ENCODE results near the gene SEMA4G.

Gene SEMA4G

DNA sequence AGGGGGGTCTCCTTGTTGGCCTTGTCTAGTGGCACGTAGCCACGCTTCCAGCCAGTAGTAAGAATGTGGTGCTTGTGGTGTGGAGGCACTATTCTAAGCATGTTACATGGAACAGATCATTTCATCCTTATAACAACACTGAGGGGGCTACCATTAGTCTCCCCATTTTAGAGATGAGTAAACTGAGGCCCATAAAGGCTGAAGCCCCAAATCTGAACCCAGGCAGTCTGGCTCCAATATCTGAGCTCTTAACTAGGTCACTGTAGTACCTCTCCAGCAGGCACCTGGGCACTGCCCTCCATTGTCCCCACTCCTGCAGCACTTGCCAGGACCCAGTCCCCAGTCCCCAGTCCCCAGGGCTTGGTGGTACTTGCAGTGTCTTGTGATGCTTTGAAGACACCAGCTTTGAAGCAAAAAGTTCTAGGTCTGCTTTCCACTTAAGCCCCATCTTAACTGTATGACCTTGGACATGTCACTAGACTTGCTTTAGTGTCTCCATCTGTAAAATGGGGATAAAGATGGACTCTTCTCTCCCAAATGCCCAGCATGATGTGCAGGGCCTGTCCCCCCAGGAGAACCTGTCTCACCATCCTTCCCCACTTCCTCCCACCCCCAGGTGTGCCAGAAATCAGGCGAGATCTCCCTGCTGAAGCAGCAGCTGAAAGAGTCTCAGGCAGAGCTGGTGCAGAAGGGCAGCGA is 36.7 kb downstream of the SEMA4G start:
- Histone ChIP-seq H3K4me1 (peaks cover 16% of the 10 kb centered on the region), H3K36me3 (peaks cover 43% of the 10 kb centered on the region), H3K9me3 (no peaks in the 10 kb centered on the region), H3K27me3 (no peaks in the 10 kb centered on the region), H3K4me3 (ENCODE audit: low read depth, low read length) (no peak overlapping the region)
- TF ChIP-seq CTCF (IDR thresholded peaks at IDR 0.05; ENCODE audit: low read depth, low read length), result no peak
- no peak for DNase-seq

GRCh38 chr10:101006593-101007098 is 37.3 kb downstream of the SEMA4G start:
- H3K4me1 ChIP-seq, result peaks cover 13% of the 10 kb centered on the region
- no peak overlapping the region for H3K4me3 ChIP-seq (ENCODE audit: low read depth, low read length)
- DNase-seq, result peak; percentile 68
- H3K27me3 ChIP-seq, result no peaks in the 10 kb centered on the region
- TF ChIP-seq CTCF (IDR thresholded peaks at IDR 0.05; ENCODE audit: low read depth, low read length), result no peak
- H3K36me3 ChIP-seq, result peaks cover 43% of the 10 kb centered on the region
- H3K9me3 ChIP-seq, result no peaks in the 10 kb centered on the region

DNA sequence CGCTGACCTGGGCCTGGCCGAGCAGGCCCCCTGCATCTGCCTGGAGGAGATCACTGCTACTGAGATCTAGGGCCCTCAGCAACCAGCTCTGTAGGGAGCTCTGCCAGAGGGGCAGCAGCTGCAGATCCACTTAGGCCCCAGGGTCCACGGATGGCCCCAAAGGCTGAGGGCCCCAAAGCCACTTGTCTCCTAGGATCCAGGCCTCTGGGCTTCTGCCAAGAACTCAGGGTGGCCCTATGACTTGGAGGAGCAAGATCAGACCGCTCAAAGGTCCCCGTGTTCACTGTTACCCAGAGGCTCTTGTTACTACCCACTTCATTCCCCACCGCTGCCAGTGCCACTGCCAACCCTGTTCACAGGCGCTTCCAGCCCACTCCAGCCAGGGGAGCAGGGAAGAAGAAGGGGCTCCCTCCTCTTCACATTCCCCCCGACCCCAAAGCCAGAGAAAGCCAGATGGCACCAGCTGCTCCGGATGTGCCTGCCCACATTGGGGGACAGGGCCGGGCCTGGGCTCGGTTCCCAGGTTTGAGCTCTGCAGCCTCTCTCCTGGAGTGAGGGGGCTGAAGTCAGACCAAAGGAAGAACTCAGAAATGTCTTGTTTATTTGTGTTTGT is 37.9 kb downstream of the SEMA4G start:
- Histone ChIP-seq H3K4me1 (peaks cover 13% of the 10 kb centered on the region), H3K9me3 (no peaks in the 10 kb centered on the region), H3K27me3 (no peaks in the 10 kb centered on the region), H3K4me3 (ENCODE audit: low read depth, low read length) (no peak overlapping the region), H3K36me3 (peaks cover 43% of the 10 kb centered on the region)
- no peak for TF ChIP-seq CTCF (IDR thresholded peaks at IDR 0.05; ENCODE audit: low read depth, low read length)
- DNase-seq, result no peak

- TF ChIP-seq CTCF (IDR thresholded peaks at IDR 0.05; ENCODE audit: low read depth, low read length), result no peak
- H3K4me3 ChIP-seq (ENCODE audit: low read depth, low read length), result no peak overlapping the region
- DNase-seq, result no peak
- H3K4me1 ChIP-seq, result peaks cover 15% of the 10 kb centered on the region
- H3K27me3 ChIP-seq, result no peaks in the 10 kb centered on the region
- H3K9me3 ChIP-seq, result no peaks in the 10 kb centered on the region
- H3K36me3 ChIP-seq, result peaks cover 37% of the 10 kb centered on the region
Measured at GRCh38 chr10:101007915-101008822, 38.9 kb downstream of the SEMA4G start.

DNA sequence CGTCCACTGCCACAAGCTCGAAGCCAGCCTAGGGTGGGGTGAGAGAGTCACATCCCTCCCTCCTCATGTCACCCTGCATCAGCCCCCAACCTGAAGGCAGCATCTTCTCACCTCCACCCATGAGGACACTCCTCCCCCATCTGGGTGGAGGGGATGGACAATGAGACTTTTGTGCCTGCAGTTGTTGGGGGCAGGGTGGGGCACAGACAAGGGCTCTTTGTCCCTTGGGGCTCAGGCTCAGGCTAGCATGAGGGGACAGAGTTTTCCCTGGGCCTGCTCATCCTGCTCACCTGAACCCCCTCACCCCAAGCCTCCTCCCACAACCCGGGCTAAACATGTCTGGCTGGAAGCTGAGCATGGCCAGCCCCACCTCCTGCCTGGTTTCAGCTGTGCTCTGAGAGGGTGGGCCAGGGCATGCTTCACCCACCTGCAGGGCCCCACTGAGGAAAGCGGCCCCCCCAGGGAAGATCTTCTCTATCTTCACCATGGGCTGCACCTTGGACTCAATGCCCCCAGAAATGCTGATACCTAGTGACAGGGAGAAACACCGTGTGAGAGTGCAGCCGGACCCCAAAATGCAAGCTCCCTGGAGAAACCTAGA is 39.6 kb downstream of the SEMA4G start:
- no peak for DNase-seq
- TF ChIP-seq CTCF (IDR thresholded peaks at IDR 0.05; ENCODE audit: low read depth, low read length), result no peak
- no peaks in the 10 kb centered on the region for H3K9me3 ChIP-seq
- H3K4me1 ChIP-seq, result peaks cover 18% of the 10 kb centered on the region
- no peaks in the 10 kb centered on the region for H3K27me3 ChIP-seq
- no peak overlapping the region for H3K4me3 ChIP-seq (ENCODE audit: low read depth, low read length)
- peaks cover 30% of the 10 kb centered on the region for H3K36me3 ChIP-seq

All from BE2C (cell line).